Measurements from ENCODE around the gene TMC1. TPM values are rescaled to one million over a fixed set of nuclear protein-coding genes. Genes with fewer than 3 reads are reported as not detected.

The TMC1 gene
- polyA plus RNA-seq, 2 of the 4 experiments (the other 2 are of a cell fraction): 0.12 to 0.17 TPM

DNA sequence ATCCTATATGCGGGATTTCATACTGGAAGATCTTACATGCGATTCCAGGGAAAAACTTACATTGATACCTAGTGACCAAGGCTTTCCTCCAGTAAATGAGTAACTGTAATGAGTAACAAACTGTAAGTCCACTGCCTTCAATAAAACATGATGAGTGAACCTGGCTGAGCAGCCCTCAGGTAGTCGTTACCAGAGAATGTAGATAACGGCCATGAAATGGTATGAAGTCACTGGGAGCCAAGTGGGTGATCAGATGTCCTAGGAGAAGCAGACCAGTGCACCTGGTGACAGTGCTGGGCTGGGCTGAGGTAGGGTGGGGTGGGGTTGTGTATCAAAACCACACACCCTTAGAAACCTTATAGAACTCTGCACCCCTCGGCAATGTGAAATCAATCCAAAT, 227.9 kb downstream of the TMC1 start (continued):
- TF ChIP-seq RNF2 (IDR thresholded peaks at IDR 0.05; ENCODE audit: borderline replicate concordance, low read depth) (no peak), HOXB5 (CRISPR knock-in tag; IDR thresholded peaks at IDR 0.05) (no peak), CHD2 (IDR thresholded peaks at IDR 0.05; ENCODE audit: low read length, partially characterized antibody) (no peak)

- TF ChIP-seq, protein P1, sequence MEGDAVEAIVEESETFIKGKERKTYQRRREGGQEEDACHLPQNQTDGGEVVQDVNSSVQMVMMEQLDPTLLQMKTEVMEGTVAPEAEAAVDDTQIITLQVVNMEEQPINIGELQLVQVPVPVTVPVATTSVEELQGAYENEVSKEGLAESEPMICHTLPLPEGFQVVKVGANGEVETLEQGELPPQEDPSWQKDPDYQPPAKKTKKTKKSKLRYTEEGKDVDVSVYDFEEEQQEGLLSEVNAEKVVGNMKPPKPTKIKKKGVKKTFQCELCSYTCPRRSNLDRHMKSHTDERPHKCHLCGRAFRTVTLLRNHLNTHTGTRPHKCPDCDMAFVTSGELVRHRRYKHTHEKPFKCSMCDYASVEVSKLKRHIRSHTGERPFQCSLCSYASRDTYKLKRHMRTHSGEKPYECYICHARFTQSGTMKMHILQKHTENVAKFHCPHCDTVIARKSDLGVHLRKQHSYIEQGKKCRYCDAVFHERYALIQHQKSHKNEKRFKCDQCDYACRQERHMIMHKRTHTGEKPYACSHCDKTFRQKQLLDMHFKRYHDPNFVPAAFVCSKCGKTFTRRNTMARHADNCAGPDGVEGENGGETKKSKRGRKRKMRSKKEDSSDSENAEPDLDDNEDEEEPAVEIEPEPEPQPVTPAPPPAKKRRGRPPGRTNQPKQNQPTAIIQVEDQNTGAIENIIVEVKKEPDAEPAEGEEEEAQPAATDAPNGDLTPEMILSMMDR (IDR thresholded peaks at IDR 0.05): no peak
- TF ChIP-seq USF2 (IDR thresholded peaks at IDR 0.05): no peak
- no peak for TF ChIP-seq CHD2 (IDR thresholded peaks at IDR 0.05; ENCODE audit: low read length, partially characterized antibody)
- no peak for ATAC-seq
- CTCF ChIA-PET: interaction anchor here (0.9 to 4.1 kb wide), 7 partner anchors 23 to 470 kb away, joined by 3 to 53 read pairs (median 4); partner anchors contain the start of gene ZFAND5
These were observed 230.1 kb downstream of the TMC1 start for GRCh38 chr9:72751541-72751940.

DNA sequence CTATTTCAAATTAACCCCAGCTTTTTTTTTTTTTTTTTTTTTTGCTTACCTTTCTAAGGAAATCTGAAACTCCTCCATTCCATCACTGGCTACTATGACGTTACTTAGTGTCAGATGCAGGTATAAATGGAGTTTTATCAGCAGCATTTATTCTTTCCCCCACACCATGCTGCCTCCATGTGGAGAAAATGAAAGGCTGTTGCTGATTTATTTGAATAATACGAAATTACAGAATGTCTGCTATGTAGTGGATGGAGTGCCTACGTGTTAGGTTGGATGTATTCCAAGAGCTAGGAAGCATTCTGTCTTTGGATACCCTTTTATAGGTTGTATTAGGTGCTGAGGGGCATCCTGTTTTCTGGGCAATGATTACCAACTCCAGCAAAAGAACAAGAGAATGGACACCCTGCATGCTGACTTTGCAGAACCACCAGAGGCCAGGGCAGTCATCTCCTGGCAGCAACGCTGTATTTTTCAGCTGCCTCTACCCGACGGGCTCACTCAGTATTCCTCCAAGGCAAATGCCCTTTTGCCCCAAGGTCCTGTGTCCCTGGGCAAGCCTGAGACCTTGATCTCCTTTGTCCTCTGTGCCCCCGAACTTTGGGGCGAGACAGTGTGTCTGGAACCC, 232.0 kb downstream of the TMC1 start:
- DNase-seq (ENCODE audit: low read depth in 1 of 2, low spot score in 1 of 2) (peak; percentile 13 to 56), ATAC-seq (peak; percentile 47 to 79; a peak in 5 of 6 replicates), FAIRE-seq (no peak)
- Histone ChIP-seq H3K4me1 (0 out of 3 replicates have a peak, but pooled peaks cover 2% of the 10 kb centered on the region), H3K27ac (peak overlapping the region; percentile 12 to 20; a peak in 3 of 6 replicates), H3K4me2 (peak overlapping the region; percentile 23; the same call in 1 of the 3 replicates), H3K9me3 (no peaks in the 10 kb centered on the region), H3K4me3 (no peak overlapping the region)
- ChIA-PET CTCF (interaction anchor here (0.6 to 4.1 kb wide), 26 partner anchors 9 to 714 kb away, joined by 3 to 53 read pairs (median 4); no protein-coding TSS in a partner anchor), POLR2A (interaction anchor here (0.6 to 1.7 kb wide), 5 partner anchors 174 to 448 kb away, joined by 3 to 10 read pairs (median 4); partner anchors contain the start of gene ZFAND5)
- TF ChIP-seq CBX8 (IDR thresholded peaks at IDR 0.05) (no peak), FOSB (CRISPR knock-in tag; IDR thresholded peaks at IDR 0.05) (no peak), RNF2 (IDR thresholded peaks at IDR 0.05; ENCODE audit: borderline replicate concordance, low read depth) (no peak), RAD21 (conservative IDR thresholded peaks at IDR 0.05 in 1 of 2, IDR thresholded peaks at IDR 0.05 in 1 of 2) (peak; percentile 74 to 78), MAFK (IDR thresholded peaks at IDR 0.05; ENCODE audit: partially characterized antibody) (peak; percentile 79), GATA3 (IDR thresholded peaks at IDR 0.05; ENCODE audit: borderline replicate concordance) (no peak), SMC3 (IDR thresholded peaks at IDR 0.05) (peak; percentile 74)
- TF ChIP-seq, protein P1 (IDR thresholded peaks at IDR 0.05): peak; percentile 65
- 55% methylated on average over 8 of the region's 8 CpGs for WGBS (ENCODE audit: missing lambda C conversion rate)

More at GRCh38 chr9:72751541-72751940, 230.1 kb downstream of the TMC1 start:
- DNase-seq (ENCODE audit: low read depth in 1 of 2, low spot score in 1 of 2) (no peak), FAIRE-seq (no peak)
- H3K27ac ChIP-seq: no peak overlapping the region
- H3K4me2 ChIP-seq: no peak overlapping the region
- no peaks in the 10 kb centered on the region for H3K9me3 ChIP-seq
- POLR2A ChIA-PET: interaction anchor here (1.8 kb wide), 1 partner anchor 386 kb away, joined by 5 read pairs; the partner anchor contains the start of gene ZFAND5
- 0 out of 3 replicates have a peak, but pooled peaks cover 2% of the 10 kb centered on the region for H3K4me1 ChIP-seq
- 60% methylated on average over 1 of the region's 1 CpG for WGBS (ENCODE audit: missing lambda C conversion rate)
- no peak overlapping the region for H3K4me3 ChIP-seq

DNA sequence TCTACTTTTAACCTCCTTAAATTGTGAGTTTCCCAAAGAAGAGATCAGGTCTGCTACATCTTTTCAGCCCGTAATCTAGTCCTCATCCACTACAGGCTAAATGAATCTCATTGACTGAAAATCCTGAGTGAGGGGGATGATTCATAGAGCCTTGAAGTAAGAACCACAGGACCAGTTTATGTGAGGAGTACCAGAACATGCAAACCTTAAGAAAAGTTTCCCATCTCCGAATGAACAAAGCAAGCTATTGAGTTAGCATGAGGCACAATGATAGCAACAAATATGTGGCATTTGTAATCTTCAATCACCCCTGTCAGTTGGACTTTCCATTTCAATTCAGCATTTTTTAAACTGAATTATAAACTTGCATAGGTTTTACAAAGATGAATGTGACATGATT, 234.4 kb downstream of the TMC1 start:
- FAIRE-seq: peak; percentile 13
- 90% methylated on average over 2 of the region's 2 CpGs for WGBS (ENCODE audit: missing lambda C conversion rate)
- no peak for ATAC-seq
- no peak for TF ChIP-seq ZSCAN20 (CRISPR knock-in tag; IDR thresholded peaks at IDR 0.05)
- no peak for TF ChIP-seq JUN (IDR thresholded peaks at IDR 0.05)
- no peak for TF ChIP-seq GATA3 (IDR thresholded peaks at IDR 0.05; ENCODE audit: borderline replicate concordance)
- no peak overlapping the region for H3K4me2 ChIP-seq
- no peak overlapping the region for H3K4me3 ChIP-seq
- DNase-seq (ENCODE audit: low read depth in 1 of 2, low spot score in 1 of 2): no peak
- ChIA-PET CTCF (no interaction called here), POLR2A (no interaction called here)
- no peak overlapping the region for H3K27ac ChIP-seq
- H3K9me3 ChIP-seq: no peaks in the 10 kb centered on the region
- H3K4me1 ChIP-seq: 0 out of 3 replicates have a peak, but pooled peaks cover 2% of the 10 kb centered on the region

Data from A549 (cell line).